Endodermal cell (in vitro differentiated cells): ENCODE results near the gene NDUFS1. TPM values are rescaled to one million over a fixed set of nuclear protein-coding genes. Genes with fewer than 3 reads are reported as not detected.

Source experiments
- DNase-seq: peaks from one replicate; pipeline ENCODE4 v3.0.0-alpha.2; 2017
- H3K27ac ChIP-seq: 2 replicates; pipeline ENCODE4 v1.5.1; 2013; ENCODE audit warnings: mild to moderate bottlenecking, low read depth, low read length, moderate library complexity
- H3K27me3 ChIP-seq: 2 replicates; pipeline ENCODE4 v1.6.1; 2013; ENCODE audit warnings: mild to moderate bottlenecking, low read length, moderate library complexity; ENCODE audit not compliant: insufficient read depth, control insufficient read depth, poor library complexity, severe bottlenecking
- H3K36me3 ChIP-seq: 2 replicates; pipeline ENCODE4 v1.7.0; 2013; ENCODE audit warnings: mild to moderate bottlenecking, low read length, moderate library complexity; ENCODE audit not compliant: control insufficient read depth, insufficient read depth
- H3K4me1 ChIP-seq: one replicate; pipeline ENCODE4 v1.7.0; 2013; ENCODE audit warnings: low read length; ENCODE audit not compliant: control insufficient read depth, insufficient read depth
- H3K4me3 ChIP-seq: 2 replicates; pipeline ENCODE4 v1.5.1; 2013; ENCODE audit warnings: mild to moderate bottlenecking, low read length, moderate library complexity
- H3K9ac ChIP-seq: 2 replicates; pipeline ENCODE4 v1.6.1; 2013; ENCODE audit warnings: mild to moderate bottlenecking, low read length, moderate library complexity; ENCODE audit not compliant: poor library complexity, severe bottlenecking; ENCODE audit errors: extremely low read depth
- H3K9me3 ChIP-seq: 2 replicates; pipeline ENCODE4 v1.6.1; 2013; ENCODE audit warnings: mild to moderate bottlenecking, low read length, moderate library complexity; ENCODE audit not compliant: control insufficient read depth
- H3K27ac Mint-ChIP-seq: 2 replicates; pipeline ENCODE4 v1.8.0; 2020; ENCODE audit warnings: mixed read lengths
- H3K27me3 Mint-ChIP-seq: 2 replicates; pipeline ENCODE4 v1.8.0; 2021; ENCODE audit warnings: mild to moderate bottlenecking, mixed read lengths; ENCODE audit not compliant: insufficient read depth
- H3K36me3 Mint-ChIP-seq: 2 replicates; pipeline ENCODE4 v1.8.0; 2020; ENCODE audit warnings: low read depth, mixed read lengths
- H3K4me1 Mint-ChIP-seq: 2 replicates; pipeline ENCODE4 v1.8.0; 2020; ENCODE audit warnings: mixed read lengths
- H3K4me3 Mint-ChIP-seq: 2 replicates; pipeline ENCODE4 v1.8.0; 2020; ENCODE audit warnings: mild to moderate bottlenecking, moderate library complexity, mixed read lengths
- H3K9me3 Mint-ChIP-seq: 2 replicates; pipeline ENCODE4 v1.8.0; 2020; ENCODE audit warnings: mild to moderate bottlenecking, mixed read lengths
- WGBS, 2 experiments: methylation state at CpG; one replicate each; pipeline versions ENCODE4 v1.1.5 to v1.1.7; 2013; ENCODE audit warnings: missing lambda C conversion rate in 2 of 2, mixed read lengths in 1 of 2; ENCODE audit not compliant: insufficient coverage in 1 of 2, insufficient read length in 1 of 2; 5-methylcytosine and 5-hydroxymethylcytosine counted together
- total RNA-seq, 2 donors: library from RNA; stranded (reverse); fragmentation: NEBNext Ultra II Directional in 1 of 2; extraction: Animal tissue kit (Norgen Biotek cat#: 25700) in 1 of 2; gene quantifications; 2 replicates in 1 of 2; 3 replicates in 1 of 2; pipeline ENCODE4 v1.2.1, GENCODE V29; 2021
- TF ChIP-seq, protein P1 (sequence below): fragments of 200-600 bp; sonication (generic); conservative IDR thresholded peaks from 2 replicates; pipeline ENCODE4 v1.5.0; 2021; ENCODE audit warnings: antibody characterized with exemption, mild to moderate bottlenecking

NDUFS1 gene
- total RNA-seq, 2 donors from 2014 or later = 88.3 to 91.5 TPM

DNA sequence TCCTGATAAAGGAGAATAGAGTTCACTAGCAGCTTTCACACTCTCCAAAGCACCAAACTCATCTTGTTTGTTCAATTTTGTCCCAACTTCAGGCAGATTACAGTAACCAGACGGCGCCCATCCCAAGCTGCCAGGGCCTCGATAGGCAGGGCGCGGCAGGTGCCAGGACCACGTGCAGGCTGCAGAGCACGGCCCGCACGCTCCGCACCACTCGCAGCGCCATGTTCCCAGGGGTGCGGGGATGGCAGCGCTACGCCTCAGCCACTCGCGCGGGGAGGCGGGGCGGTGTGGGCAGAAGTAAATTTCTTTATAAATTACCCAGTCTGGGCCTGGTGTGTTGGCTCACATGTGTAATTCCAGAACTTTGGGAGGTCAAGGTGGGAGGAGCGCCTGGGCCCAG is 43.0 kb downstream of the NDUFS1 start:
- DNase-seq = no peak
- peaks cover 5% of the 10 kb centered on the region for H3K9me3 ChIP-seq
- Mint-ChIP-seq H3K9me3 (peaks cover 4% of the 10 kb centered on the region), H3K4me1 (no peaks in the 10 kb centered on the region), H3K27me3 (no peaks in the 10 kb centered on the region), H3K36me3 (peaks cover 47% of the 10 kb centered on the region), H3K27ac (no peak overlapping the region), H3K4me3 (no peak overlapping the region)
- H3K36me3 ChIP-seq = peaks cover 26% of the 10 kb centered on the region
- H3K4me3 ChIP-seq = no peak overlapping the region
- H3K4me1 ChIP-seq = no peaks in the 10 kb centered on the region
- H3K9ac ChIP-seq = no peak overlapping the region
- no peaks in the 10 kb centered on the region for H3K27me3 ChIP-seq
- no peak overlapping the region for H3K27ac ChIP-seq
- WGBS, 2 experiments = 93 to 98% methylated on average over 21 of the region's 21 CpGs
- TF ChIP-seq, protein P1, sequence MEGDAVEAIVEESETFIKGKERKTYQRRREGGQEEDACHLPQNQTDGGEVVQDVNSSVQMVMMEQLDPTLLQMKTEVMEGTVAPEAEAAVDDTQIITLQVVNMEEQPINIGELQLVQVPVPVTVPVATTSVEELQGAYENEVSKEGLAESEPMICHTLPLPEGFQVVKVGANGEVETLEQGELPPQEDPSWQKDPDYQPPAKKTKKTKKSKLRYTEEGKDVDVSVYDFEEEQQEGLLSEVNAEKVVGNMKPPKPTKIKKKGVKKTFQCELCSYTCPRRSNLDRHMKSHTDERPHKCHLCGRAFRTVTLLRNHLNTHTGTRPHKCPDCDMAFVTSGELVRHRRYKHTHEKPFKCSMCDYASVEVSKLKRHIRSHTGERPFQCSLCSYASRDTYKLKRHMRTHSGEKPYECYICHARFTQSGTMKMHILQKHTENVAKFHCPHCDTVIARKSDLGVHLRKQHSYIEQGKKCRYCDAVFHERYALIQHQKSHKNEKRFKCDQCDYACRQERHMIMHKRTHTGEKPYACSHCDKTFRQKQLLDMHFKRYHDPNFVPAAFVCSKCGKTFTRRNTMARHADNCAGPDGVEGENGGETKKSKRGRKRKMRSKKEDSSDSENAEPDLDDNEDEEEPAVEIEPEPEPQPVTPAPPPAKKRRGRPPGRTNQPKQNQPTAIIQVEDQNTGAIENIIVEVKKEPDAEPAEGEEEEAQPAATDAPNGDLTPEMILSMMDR = no peak

DNA sequence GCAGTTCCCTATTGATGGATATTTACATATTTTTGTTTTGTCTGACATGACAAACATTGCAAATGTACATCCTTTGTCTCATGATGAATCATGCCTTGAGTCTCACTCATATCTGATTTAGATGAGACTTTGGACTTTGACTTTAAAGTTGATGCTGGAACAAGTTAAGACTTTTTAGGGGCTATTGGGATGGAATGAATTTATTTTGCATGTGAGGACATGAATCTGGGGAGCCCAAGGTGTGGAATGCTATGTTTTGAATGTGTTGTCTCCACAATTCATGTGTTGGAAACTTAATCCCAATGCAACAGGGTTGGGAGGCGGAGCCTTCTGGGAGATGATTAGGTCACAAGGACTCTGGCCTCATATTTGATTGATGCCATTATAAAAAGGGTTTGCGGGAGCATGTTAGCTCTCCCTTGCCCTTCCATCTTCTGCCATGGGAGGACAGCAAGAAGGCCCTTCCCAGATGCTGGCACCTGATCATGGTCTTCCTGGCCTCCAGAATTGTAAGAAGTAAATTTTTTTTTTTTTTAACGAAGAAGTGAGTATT is 44.1 kb downstream of the NDUFS1 start:
- peaks cover 36% of the 10 kb centered on the region for H3K36me3 Mint-ChIP-seq
- no peak for DNase-seq
- no peak overlapping the region for H3K4me3 ChIP-seq
- peaks cover 14% of the 10 kb centered on the region for H3K36me3 ChIP-seq
- 98 to 100% methylated on average over 2 of the region's 3 CpGs for WGBS, 2 experiments
- no peaks in the 10 kb centered on the region for H3K27me3 ChIP-seq
- no peak overlapping the region for H3K9ac ChIP-seq
- H3K9me3 ChIP-seq = no peaks in the 10 kb centered on the region
- no peaks in the 10 kb centered on the region for H3K4me1 Mint-ChIP-seq
- TF ChIP-seq, protein P1 = no peak
- H3K27me3 Mint-ChIP-seq = no peaks in the 10 kb centered on the region
- H3K4me1 ChIP-seq = no peaks in the 10 kb centered on the region
- no peak overlapping the region for H3K27ac Mint-ChIP-seq
- H3K4me3 Mint-ChIP-seq = no peak overlapping the region
- no peaks in the 10 kb centered on the region for H3K9me3 Mint-ChIP-seq
- no peak overlapping the region for H3K27ac ChIP-seq

- WGBS, 2 experiments = 91 to 92% methylated on average over 5 to 7 of the region's 7 CpGs
- Mint-ChIP-seq H3K27me3 (no peaks in the 10 kb centered on the region), H3K4me1 (no peaks in the 10 kb centered on the region), H3K4me3 (no peak overlapping the region), H3K9me3 (no peaks in the 10 kb centered on the region), H3K27ac (no peak overlapping the region), H3K36me3 (peaks cover 27% of the 10 kb centered on the region)
- Histone ChIP-seq H3K27ac (no peak overlapping the region), H3K4me1 (no peaks in the 10 kb centered on the region), H3K27me3 (no peaks in the 10 kb centered on the region), H3K9me3 (no peaks in the 10 kb centered on the region), H3K36me3 (peaks cover 10% of the 10 kb centered on the region), H3K9ac (no peak overlapping the region), H3K4me3 (no peak overlapping the region)
- TF ChIP-seq, protein P1 = no peak
- no peak for DNase-seq
Measured at GRCh38 chr2:206112846-206113547, 46.2 kb downstream of the NDUFS1 start.
